ENCODE measurements around the gene SLC29A4.
"Not testable (repeated sequence)": the region's sequence is repeated elsewhere in the genome, so short reads cannot be mapped to it uniquely, and the experiment has no call there.

The SLC29A4 gene

GRCh38 chr7:5274985-5275431, 7.7 kb upstream of the SLC29A4 start:
- not testable (repeated sequence) for DNase-seq (ENCODE audit: low read depth in 2 of 2)

- not testable (repeated sequence) for DNase-seq (ENCODE audit: low read depth in 2 of 2)
Observed at GRCh38 chr7:5275510-5275909, 7.2 kb upstream of the SLC29A4 start.

DNA sequence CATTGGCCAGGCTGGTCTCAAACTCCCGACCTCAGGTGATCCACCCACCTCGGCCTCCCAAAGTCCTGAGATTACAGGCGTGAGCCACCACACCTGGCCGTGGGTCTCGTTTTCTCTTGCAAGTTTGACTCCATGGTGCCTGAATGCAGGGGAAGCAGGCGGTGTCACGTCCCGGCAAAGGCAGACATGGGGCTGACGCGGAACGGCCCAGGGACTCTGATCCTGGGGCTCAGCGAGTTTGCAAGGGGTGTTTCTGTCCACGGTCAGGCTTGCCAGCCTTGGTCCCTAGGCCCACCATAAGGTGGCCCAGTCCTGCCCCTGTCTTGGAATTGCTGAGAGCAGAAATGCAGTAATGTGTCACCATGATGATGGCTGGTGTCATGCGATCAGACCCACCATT, 6.6 kb upstream of the SLC29A4 start:
- DNase-seq (ENCODE audit: low read depth in 2 of 2): not testable (repeated sequence)

GRCh38 chr7:5276611-5277010, 6.1 kb upstream of the SLC29A4 start:
- DNase-seq (ENCODE audit: low read depth in 2 of 2): no peak

DNA sequence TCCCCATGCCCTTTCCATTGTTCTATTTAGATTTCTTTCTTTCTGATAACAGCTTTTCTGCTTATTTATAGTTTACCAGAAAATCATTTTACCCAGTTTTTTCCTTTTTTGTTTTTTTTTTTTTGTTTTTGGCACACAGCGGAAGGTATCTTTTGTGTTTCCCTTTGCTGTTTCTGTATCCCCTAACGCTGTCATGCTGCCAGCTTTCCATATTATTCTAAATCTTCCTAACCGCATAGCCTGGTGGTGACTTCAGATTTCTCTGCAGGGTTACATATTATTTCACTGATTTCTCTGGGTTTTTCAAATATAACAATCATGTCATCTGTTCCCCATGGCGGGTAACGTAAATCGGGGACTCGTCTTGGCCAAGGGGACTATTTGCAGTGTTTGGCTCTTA, 4.0 kb upstream of the SLC29A4 start:
- DNase-seq (ENCODE audit: low read depth in 2 of 2): no peak

GRCh38 chr7:5279734-5280133, 3.0 kb upstream of the SLC29A4 start:
- DNase-seq (ENCODE audit: low read depth in 2 of 2): no peak

GRCh38 chr7:5281598-5282500, 894 bp upstream of the SLC29A4 start:
- DNase-seq (ENCODE audit: low read depth in 2 of 2): not testable (repeated sequence)

DNA sequence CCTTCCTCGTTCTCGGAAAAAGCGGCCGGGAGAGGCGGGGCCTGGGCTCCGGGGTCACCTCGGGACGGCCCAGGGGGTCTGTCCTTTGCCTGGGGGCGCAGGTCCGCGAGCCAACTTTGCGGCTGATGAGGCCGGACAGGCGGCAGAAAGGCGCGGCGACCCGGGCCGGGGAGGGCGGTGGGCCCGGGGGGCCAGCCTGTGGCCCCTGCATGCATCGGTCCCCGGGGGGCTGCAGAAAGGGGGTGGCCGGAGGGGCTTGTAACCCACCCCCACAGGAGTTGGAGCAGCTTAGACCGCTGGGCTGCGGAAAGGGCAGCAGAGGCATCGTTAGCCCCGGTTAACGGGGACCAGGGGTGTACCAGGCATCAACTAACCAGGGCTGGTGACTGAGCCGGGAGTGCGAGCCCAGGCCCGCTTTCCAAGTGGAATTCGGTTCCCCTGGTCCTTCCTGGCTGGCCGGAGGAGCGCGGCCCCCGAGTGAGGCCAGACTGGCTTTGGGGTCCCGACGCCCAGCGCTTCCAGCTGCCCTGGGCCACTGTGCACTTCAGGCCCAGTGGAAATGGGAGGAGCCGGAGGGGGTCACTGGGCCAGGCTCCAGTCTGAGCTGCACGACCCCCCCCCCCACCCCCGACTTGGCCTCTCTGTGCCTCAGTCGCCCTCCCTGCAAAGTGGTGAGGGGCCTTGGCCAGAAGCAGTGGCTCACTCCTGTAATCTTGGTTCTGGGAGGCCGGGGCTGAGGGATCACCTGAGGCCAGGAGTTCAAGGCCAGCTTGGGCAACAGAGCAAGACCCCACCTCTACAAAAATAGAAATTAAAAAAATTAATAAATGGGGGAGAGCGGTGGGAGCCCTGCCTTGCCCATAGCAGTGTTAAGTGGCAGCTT, 919 bp downstream of the SLC29A4 start:
- DNase-seq (ENCODE audit: low read depth in 2 of 2): no peak

- no peak for DNase-seq (ENCODE audit: low read depth in 2 of 2)
Observed at GRCh38 chr7:5284304-5285281, 1.9 kb downstream of the SLC29A4 start.

GRCh38 chr7:5286933-5287332, 4.2 kb downstream of the SLC29A4 start:
- no peak for DNase-seq (ENCODE audit: low read depth in 2 of 2)

- not testable (repeated sequence) for DNase-seq (ENCODE audit: low read depth in 2 of 2)
Observed at GRCh38 chr7:5287373-5287772, 4.6 kb downstream of the SLC29A4 start.

DNA sequence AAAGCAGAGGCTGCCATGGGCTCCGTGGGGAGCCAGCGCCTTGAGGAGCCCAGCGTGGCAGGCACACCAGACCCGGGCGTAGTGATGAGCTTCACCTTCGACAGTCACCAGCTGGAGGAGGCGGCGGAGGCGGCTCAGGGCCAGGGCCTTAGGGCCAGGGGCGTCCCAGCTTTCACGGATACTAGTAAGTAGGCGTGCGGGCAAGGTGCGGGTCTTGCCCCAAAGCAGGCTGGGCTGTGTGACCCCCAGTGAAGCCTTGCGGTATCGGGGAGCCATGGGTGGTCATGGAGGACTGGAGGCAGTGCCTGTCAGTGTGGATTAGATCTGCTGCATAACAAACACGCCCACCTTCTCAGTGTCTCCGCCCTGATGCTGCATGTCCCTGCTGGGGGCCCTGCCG, 5.1 kb downstream of the SLC29A4 start:
- no peak for DNase-seq (ENCODE audit: low read depth in 2 of 2)

- DNase-seq (ENCODE audit: low read depth in 2 of 2): not testable (repeated sequence)
Observed at GRCh38 chr7:5288560-5288959, 5.8 kb downstream of the SLC29A4 start.

GRCh38 chr7:5289355-5289754, 6.6 kb downstream of the SLC29A4 start:
- DNase-seq (ENCODE audit: low read depth in 2 of 2): no peak

DNA sequence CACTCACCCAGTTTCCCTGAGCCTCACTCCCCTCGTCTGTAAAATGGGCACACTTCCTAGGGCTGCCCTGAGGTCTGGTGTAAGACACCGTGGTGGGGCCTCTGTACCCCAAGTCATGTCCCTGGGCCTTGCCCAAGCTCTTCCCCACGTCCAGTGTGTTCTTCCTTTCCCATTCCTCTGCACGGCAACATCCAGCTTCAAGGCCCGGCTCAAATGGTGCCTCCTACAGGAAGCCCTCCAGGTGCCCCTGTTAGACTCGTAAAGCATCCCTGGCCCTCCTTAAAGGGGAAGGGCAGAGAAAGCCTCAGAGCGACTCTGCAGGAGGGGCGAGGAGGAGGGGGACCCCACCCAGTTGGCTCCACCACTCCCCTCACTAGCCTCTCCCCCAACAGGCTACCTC, 8.6 kb downstream of the SLC29A4 start:
- DNase-seq (ENCODE audit: low read depth in 2 of 2): no peak

GRCh38 chr7:5291711-5292335, 9.1 kb downstream of the SLC29A4 start:
- DNase-seq (ENCODE audit: low read depth in 2 of 2): not testable (repeated sequence)

- no peak for DNase-seq (ENCODE audit: low read depth in 2 of 2)
Observed at GRCh38 chr7:5294169-5294987, 11.6 kb downstream of the SLC29A4 start.

- no peak for DNase-seq (ENCODE audit: low read depth in 2 of 2)
Observed at GRCh38 chr7:5295039-5296014, 12.6 kb downstream of the SLC29A4 start.

All from stimulated activated CD8-positive, alpha-beta memory T cell treated with anti-CD3 and anti-CD28 coated beads, Interleukin-7, amount 100 ng/mL, for 1 hour (primary cell).